Neural cell (in vitro differentiated cells): ENCODE results near the gene APOBEC3H.

ENCODE experiments used
- EP300 ChIP-seq: fragments of 450-650 bp; conservative IDR thresholded peaks from 2 replicates; pipeline ENCODE4 v1.6.1; 2014; ENCODE audit warnings: antibody characterized with exemption, mild to moderate bottlenecking, moderate library complexity; ENCODE audit not compliant: poor library complexity, severe bottlenecking
- EZH2 ChIP-seq: fragments of 200-600, 300-800 bp; shearing (Covaris generic), sonication (generic); IDR thresholded peaks from 2 replicates; pipeline ENCODE4 v1.6.1; 2014; ENCODE audit warnings: antibody characterized with exemption, low read length, borderline replicate concordance, mild to moderate bottlenecking; ENCODE audit not compliant: insufficient read depth, poor library complexity, severe bottlenecking
- MXI1 ChIP-seq: fragments of 450-650 bp; conservative IDR thresholded peaks from 2 replicates; pipeline ENCODE4 v1.6.1; 2014; ENCODE audit warnings: antibody characterized with exemption, mild to moderate bottlenecking; ENCODE audit not compliant: poor library complexity, severe bottlenecking
- POLR2AphosphoS5 ChIP-seq: IDR thresholded peaks from 2 replicates; pipeline ENCODE4 v1.6.1; 2012
- RAD21 ChIP-seq: fragments of 450-650 bp; conservative IDR thresholded peaks from 2 replicates; pipeline ENCODE4 v1.6.1; 2014; ENCODE audit warnings: antibody characterized with exemption, mild to moderate bottlenecking, moderate library complexity
- SMC3 ChIP-seq: fragments of 450-650 bp; conservative IDR thresholded peaks from 2 replicates; pipeline ENCODE4 v1.6.1; 2014; ENCODE audit warnings: antibody characterized with exemption, mild to moderate bottlenecking, moderate library complexity; ENCODE audit not compliant: poor library complexity
- TAF1 ChIP-seq: IDR thresholded peaks from 2 replicates; pipeline ENCODE4 v1.6.1; 2012; ENCODE audit warnings: low read depth
- TF ChIP-seq, protein P1 (sequence below): fragments of 450-650 bp; IDR thresholded peaks from 2 replicates; pipeline ENCODE4 v1.5.1; 2014; ENCODE audit warnings: antibody characterized with exemption, mild to moderate bottlenecking, moderate library complexity; ENCODE audit not compliant: poor library complexity, severe bottlenecking
- TF ChIP-seq, protein P2 (sequence below): IDR thresholded peaks from 2 replicates; pipeline ENCODE4 v1.6.1; 2012; ENCODE audit warnings: borderline replicate concordance

DNA sequence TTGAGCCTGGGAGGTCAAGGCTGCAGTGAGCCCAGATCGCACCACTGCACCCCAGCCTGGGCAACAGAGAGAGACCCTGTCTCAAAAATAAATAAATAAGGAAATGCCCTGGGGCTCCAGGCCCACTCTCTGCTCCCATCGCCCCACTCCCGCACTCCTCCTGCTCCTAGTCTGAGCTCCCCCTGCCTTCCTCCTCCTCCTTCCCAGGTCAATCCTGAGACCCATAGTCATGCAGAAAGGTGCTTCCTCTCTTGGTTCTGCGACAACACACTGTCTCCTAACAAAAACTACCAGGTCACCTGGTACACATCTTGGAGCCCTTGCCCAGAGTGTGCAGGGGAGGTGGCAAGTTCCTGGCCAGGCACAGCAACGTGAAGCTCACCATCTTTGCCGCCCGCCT, 26.9 kb upstream of the APOBEC3H start:
- no peak for TF ChIP-seq TAF1
- TF ChIP-seq, protein P1, sequence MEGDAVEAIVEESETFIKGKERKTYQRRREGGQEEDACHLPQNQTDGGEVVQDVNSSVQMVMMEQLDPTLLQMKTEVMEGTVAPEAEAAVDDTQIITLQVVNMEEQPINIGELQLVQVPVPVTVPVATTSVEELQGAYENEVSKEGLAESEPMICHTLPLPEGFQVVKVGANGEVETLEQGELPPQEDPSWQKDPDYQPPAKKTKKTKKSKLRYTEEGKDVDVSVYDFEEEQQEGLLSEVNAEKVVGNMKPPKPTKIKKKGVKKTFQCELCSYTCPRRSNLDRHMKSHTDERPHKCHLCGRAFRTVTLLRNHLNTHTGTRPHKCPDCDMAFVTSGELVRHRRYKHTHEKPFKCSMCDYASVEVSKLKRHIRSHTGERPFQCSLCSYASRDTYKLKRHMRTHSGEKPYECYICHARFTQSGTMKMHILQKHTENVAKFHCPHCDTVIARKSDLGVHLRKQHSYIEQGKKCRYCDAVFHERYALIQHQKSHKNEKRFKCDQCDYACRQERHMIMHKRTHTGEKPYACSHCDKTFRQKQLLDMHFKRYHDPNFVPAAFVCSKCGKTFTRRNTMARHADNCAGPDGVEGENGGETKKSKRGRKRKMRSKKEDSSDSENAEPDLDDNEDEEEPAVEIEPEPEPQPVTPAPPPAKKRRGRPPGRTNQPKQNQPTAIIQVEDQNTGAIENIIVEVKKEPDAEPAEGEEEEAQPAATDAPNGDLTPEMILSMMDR: no peak
- no peak for TF ChIP-seq RAD21
- TF ChIP-seq, protein P2, sequence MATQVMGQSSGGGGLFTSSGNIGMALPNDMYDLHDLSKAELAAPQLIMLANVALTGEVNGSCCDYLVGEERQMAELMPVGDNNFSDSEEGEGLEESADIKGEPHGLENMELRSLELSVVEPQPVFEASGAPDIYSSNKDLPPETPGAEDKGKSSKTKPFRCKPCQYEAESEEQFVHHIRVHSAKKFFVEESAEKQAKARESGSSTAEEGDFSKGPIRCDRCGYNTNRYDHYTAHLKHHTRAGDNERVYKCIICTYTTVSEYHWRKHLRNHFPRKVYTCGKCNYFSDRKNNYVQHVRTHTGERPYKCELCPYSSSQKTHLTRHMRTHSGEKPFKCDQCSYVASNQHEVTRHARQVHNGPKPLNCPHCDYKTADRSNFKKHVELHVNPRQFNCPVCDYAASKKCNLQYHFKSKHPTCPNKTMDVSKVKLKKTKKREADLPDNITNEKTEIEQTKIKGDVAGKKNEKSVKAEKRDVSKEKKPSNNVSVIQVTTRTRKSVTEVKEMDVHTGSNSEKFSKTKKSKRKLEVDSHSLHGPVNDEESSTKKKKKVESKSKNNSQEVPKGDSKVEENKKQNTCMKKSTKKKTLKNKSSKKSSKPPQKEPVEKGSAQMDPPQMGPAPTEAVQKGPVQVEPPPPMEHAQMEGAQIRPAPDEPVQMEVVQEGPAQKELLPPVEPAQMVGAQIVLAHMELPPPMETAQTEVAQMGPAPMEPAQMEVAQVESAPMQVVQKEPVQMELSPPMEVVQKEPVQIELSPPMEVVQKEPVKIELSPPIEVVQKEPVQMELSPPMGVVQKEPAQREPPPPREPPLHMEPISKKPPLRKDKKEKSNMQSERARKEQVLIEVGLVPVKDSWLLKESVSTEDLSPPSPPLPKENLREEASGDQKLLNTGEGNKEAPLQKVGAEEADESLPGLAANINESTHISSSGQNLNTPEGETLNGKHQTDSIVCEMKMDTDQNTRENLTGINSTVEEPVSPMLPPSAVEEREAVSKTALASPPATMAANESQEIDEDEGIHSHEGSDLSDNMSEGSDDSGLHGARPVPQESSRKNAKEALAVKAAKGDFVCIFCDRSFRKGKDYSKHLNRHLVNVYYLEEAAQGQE: no peak
- no peak for TF ChIP-seq POLR2AphosphoS5
- no peak for TF ChIP-seq EZH2
- no peak for TF ChIP-seq EP300
- TF ChIP-seq MXI1: no peak
- no peak for TF ChIP-seq SMC3
